ENCODE measurements around the gene NWD2. TPM values are rescaled to one million over a fixed set of nuclear protein-coding genes. Genes with fewer than 3 reads are reported as not detected.
"Not testable (repeated sequence)": the region's sequence is repeated elsewhere in the genome, so short reads cannot be mapped to it uniquely, and the experiment has no call there.

Gene NWD2
- polyA plus RNA-seq, 3 donors from 2014 or later, result not detected

DNA sequence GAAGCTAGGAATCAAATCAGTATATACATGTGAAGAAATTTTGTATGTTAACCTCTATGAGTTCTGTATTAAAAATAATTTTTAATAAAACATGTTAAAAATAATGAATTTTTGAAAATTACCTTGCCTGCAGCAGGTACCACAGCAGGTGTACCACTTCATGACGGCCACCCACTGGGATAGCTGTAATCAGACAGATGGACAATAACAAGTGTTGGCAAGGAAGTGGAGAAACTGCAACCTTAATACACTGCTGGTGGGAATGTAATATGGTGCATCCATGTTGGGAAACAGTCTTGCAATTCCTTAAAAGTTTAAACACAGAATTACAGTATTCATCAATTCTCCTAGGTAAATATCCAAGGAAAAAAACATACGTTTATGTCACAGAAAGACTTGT is 232.1 kb downstream of the NWD2 start:
- Mint-ChIP-seq H3K27ac (no peak overlapping the region), H3K4me3 (no peak overlapping the region), H3K27me3 (ENCODE audit: low read depth in 3 of 3) (peaks cover 5 to 11% (median 7%) of the 10 kb centered on the region in 3 donors)

DNA sequence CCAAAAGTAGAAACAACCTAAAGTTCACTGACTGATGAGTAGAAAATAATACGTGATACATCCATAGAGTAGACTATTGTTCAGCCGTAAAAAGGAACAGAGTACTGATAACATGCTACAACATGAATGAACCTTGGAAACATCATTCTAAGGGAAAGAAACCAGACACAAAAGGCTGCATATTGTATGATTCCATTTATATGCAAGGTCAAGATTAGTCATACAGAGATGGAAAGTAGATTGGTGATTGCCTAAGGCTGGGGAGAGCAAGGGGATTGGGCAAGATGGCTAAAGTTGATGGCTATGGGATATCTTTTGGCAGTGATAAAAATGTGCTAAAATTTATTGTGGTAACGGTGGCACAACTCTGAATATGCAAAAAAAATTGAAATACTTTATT is 232.6 kb downstream of the NWD2 start:
- peaks cover 0 to 10% (median 0%) of the 10 kb centered on the region in 6 donors for H3K9me3 Mint-ChIP-seq
- H3K4me1 Mint-ChIP-seq, result no peaks in the 10 kb centered on the region
- no peak for DNase-seq
- H3K27ac Mint-ChIP-seq, result no peak overlapping the region
- no peak overlapping the region for H3K4me3 Mint-ChIP-seq
- H3K36me3 Mint-ChIP-seq, result no peaks in the 10 kb centered on the region
- H3K27me3 Mint-ChIP-seq (ENCODE audit: low read depth in 3 of 3), result peaks cover 5 to 11% (median 7%) of the 10 kb centered on the region in 3 donors

More for the DNA sequence above, 232.1 kb downstream of the NWD2 start:
- Mint-ChIP-seq H3K4me1 (no peaks in the 10 kb centered on the region), H3K36me3 (no peaks in the 10 kb centered on the region), H3K9me3 (peaks cover 0 to 14% (median 0%) of the 10 kb centered on the region in 6 donors)
- DNase-seq, result no peak

DNA sequence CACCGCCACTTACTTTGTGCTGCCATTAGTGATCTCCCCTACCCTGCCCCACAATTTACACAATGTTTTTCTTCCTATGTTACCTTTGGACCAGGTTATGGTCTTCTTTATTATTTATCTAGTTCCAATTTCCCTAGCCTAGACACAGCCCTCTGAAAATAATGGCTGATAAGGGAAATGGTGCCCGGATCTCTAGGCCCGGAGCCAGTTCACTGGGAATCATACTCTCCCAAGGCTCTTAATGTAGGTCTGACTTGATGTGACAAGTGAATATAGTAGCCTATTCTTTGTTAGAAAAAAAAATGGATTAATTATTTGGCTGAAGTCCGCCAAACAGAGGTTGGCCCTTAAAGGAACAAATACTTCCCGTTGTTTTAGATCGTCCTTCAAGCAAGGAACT is 233.6 kb downstream of the NWD2 start:
- Mint-ChIP-seq H3K4me3 (no peak overlapping the region), H3K9me3 (peaks cover 0 to 10% (median 0%) of the 10 kb centered on the region in 6 donors), H3K27me3 (ENCODE audit: low read depth in 3 of 3) (peaks cover 5 to 11% (median 7%) of the 10 kb centered on the region in 3 donors), H3K4me1 (no peaks in the 10 kb centered on the region), H3K27ac (no peak overlapping the region), H3K36me3 (no peaks in the 10 kb centered on the region)
- DNase-seq, result no peak

DNA sequence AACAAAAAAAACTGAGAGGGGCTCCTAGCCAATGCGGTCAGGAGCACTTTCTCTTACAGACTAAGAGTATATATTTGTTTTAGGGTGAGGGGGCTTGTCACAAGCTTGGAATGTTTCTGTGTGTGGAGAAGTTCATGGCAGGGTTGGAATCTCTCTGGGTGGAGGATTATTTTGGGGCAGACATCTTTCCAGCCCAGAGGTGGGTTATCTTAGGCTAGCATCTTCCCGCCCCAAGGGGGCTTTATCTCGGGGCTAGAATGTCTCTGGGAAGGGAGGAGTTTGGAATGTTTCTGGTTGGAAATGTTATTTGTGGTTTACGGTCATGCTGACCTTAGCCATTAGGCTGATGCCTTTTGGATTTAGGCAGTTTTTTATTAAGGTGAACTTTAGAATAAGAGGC is 236.0 kb downstream of the NWD2 start:
- Mint-ChIP-seq H3K9me3 (peaks cover 0 to 10% (median 0%) of the 10 kb centered on the region in 6 donors), H3K36me3 (no peaks in the 10 kb centered on the region), H3K4me1 (no peaks in the 10 kb centered on the region), H3K27me3 (ENCODE audit: low read depth in 3 of 3) (peaks cover 3 to 11% (median 7%) of the 10 kb centered on the region in 3 donors), H3K27ac (no peak overlapping the region), H3K4me3 (no peak overlapping the region)
- DNase-seq, result no peak

DNA sequence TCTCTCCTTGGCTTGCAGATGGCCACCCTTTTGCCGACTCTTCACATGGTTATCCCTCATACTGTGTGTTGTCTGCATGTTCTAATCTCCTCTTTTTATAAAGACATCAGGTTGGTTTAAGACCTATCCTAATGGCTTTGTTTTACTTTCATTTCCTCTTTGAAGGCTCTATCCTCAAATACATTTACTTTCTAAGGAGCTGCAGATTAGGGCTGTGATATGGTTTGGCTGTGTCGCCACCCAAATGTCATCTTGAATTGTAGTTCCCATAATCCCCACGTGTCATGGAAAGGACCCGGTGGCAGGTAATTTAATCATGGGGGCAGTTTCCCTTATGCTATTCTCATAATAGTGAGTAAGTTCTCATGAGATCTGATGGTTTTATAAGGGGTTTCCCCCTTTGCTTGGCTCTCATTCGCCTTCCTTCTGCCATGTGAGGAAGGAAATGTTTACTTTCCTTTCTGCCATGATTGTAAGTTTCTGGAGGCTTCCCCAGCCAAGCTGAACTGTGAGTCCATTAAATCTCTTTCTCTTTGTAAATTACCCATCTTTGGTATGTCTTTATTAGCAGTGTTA is 237.1 kb downstream of the NWD2 start:
- DNase-seq, result no peak
- H3K36me3 Mint-ChIP-seq, result no peaks in the 10 kb centered on the region
- H3K27ac Mint-ChIP-seq, result no peak overlapping the region
- H3K27me3 Mint-ChIP-seq (ENCODE audit: low read depth in 3 of 3), result peaks cover 3 to 11% (median 10%) of the 10 kb centered on the region in 3 donors
- H3K4me3 Mint-ChIP-seq, result no peak overlapping the region
- H3K4me1 Mint-ChIP-seq, result no peaks in the 10 kb centered on the region
- H3K9me3 Mint-ChIP-seq, result peaks cover 0 to 10% (median 0%) of the 10 kb centered on the region in 6 donors

DNA sequence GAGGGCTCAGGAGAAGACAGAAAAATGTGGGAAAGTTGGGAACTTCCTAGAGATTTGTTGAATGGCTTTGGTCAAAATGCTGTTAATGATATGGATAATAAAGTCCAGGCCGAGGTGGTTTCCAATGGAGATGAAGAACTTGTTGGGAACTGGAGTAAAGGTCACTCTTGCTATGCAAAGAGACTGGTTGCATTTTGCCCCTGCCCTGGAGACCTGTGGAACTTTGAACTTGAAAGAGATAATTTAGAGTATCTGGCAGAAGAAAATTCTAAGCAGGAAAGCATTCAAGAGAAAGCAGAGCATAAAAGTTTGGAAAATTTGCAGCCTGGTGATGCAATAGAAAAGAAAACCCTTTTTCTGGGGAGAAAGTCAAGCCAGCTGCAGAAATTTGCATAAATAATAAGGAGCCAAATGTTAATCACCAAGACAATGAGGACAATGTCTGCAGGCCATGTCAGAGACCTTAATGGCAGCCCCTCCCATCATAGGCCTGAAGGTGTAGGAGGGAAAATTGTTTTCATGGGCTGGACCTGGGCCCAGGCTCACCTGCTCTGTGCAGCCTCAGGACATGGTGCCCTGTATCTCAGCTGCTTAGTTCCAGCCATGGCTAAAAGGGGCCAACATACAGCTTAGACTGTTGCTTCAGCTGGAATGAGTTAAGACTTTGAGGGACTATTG is 237.8 kb downstream of the NWD2 start:
- no peaks in the 10 kb centered on the region for H3K36me3 Mint-ChIP-seq
- H3K4me1 Mint-ChIP-seq, result no peaks in the 10 kb centered on the region

DNA sequence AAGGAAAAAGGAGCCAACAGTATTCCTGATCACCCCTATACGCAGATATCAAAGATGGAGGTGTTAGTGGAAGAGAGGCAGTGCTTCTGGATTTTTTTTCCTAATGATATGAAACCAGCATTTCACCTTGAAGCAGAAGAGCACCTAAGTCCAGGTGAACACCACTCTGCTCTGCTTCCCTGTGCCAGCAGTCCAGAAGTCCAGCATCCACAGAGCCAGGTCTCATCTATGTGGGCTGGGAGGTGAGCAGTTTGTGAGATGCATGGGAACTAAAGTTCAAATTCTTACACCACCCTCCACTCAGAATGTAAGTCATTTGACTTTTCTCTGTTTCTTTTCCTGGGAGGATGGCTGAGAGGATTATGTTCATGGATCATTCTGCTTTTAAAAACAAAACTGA is 239.1 kb downstream of the NWD2 start:
- no peak for DNase-seq
- H3K9me3 Mint-ChIP-seq, result peaks cover 0 to 6% (median 0%) of the 10 kb centered on the region in 6 donors
- no peak overlapping the region for H3K4me3 Mint-ChIP-seq
- H3K4me1 Mint-ChIP-seq, result no peaks in the 10 kb centered on the region
- no peaks in the 10 kb centered on the region for H3K36me3 Mint-ChIP-seq
- H3K27ac Mint-ChIP-seq, result no peak overlapping the region
- H3K27me3 Mint-ChIP-seq (ENCODE audit: low read depth in 3 of 3), result peaks cover 3 to 11% (median 10%) of the 10 kb centered on the region in 3 donors

More for the DNA sequence above, 237.8 kb downstream of the NWD2 start:
- peaks cover 3 to 11% (median 10%) of the 10 kb centered on the region in 3 donors for H3K27me3 Mint-ChIP-seq (ENCODE audit: low read depth in 3 of 3)
- H3K27ac Mint-ChIP-seq, result no peak overlapping the region
- peaks cover 0 to 8% (median 0%) of the 10 kb centered on the region in 6 donors for H3K9me3 Mint-ChIP-seq
- no peak for DNase-seq
- H3K4me3 Mint-ChIP-seq, result no peak overlapping the region

DNA sequence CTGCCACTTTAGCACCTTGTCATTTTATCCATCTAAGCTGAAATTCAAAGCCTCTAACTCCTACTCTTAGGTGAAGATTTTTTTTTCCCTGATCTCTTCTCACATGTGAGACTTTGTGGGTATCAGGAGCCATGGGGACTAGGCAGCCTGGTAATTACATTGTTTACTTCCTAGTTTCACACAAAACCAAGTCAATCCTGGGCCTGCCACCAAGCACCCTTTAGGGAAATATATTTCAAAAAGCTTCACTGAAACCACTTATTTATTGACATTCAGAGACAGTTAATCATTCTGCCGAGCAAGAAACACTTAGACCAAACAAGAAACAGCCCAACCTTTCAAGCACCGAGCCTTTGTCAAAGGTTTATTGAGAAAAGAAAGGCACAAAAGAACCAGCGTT is 241.6 kb downstream of the NWD2 start:
- DNase-seq, result no peak
- H3K4me3 Mint-ChIP-seq, result no peak overlapping the region
- peaks cover 0 to 5% (median 0%) of the 10 kb centered on the region in 6 donors for H3K9me3 Mint-ChIP-seq
- no peak overlapping the region for H3K27ac Mint-ChIP-seq
- H3K27me3 Mint-ChIP-seq (ENCODE audit: low read depth in 3 of 3), result peaks cover 0 to 5% (median 4%) of the 10 kb centered on the region in 3 donors
- H3K36me3 Mint-ChIP-seq, result no peaks in the 10 kb centered on the region
- H3K4me1 Mint-ChIP-seq, result no peaks in the 10 kb centered on the region

DNA sequence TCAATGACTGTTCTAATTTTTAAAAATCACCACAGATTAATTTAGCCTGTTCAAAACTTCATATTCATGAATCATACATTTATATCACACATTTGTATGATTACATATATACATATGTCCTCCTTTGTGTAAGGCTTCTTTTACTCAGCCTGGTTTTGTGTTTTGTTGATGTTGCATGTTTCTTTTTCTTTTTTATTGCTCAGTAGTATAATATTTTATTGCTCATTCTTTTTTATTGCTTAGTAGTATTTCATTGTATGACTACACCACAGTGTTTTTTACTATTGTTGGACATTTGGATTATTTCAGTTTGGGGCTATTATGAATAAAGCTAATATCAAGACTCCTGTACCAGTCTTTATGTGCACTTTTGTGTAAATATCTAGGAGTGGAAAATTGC is 243.1 kb downstream of the NWD2 start:
- DNase-seq, result no peak
- Mint-ChIP-seq H3K9me3 (peaks cover 0 to 5% (median 0%) of the 10 kb centered on the region in 6 donors), H3K4me1 (no peaks in the 10 kb centered on the region), H3K27me3 (ENCODE audit: low read depth in 3 of 3) (peaks cover 0 to 5% (median 4%) of the 10 kb centered on the region in 3 donors), H3K27ac (no peak overlapping the region), H3K4me3 (no peak overlapping the region), H3K36me3 (no peaks in the 10 kb centered on the region)

DNA sequence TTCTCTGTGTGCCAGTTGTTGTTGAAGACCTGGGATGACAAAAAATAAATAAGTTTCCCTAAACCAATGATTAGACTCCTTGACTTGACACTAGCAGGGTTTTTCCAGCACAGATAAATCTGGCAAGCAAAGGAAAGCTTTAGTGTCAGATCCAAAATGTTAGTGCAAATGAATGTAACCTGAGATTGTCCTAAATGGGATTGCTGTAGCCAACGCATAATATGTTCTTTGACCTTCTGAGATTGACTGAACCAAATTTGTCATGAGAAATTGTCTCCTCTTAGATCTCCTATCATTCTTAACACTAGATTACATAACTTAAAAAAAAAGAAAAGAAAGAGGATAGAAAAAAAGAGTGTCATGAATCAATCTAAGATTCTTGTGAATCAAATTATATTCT is 245.2 kb downstream of the NWD2 start:
- no peak overlapping the region for H3K27ac Mint-ChIP-seq
- H3K4me3 Mint-ChIP-seq, result no peak overlapping the region
- H3K4me1 Mint-ChIP-seq, result no peaks in the 10 kb centered on the region
- H3K36me3 Mint-ChIP-seq, result no peaks in the 10 kb centered on the region
- H3K9me3 Mint-ChIP-seq, result peaks cover 0 to 5% (median 0%) of the 10 kb centered on the region in 6 donors
- peaks cover 0 to 6% (median 3%) of the 10 kb centered on the region in 3 donors for H3K27me3 Mint-ChIP-seq (ENCODE audit: low read depth in 3 of 3)
- DNase-seq, result no peak

DNA sequence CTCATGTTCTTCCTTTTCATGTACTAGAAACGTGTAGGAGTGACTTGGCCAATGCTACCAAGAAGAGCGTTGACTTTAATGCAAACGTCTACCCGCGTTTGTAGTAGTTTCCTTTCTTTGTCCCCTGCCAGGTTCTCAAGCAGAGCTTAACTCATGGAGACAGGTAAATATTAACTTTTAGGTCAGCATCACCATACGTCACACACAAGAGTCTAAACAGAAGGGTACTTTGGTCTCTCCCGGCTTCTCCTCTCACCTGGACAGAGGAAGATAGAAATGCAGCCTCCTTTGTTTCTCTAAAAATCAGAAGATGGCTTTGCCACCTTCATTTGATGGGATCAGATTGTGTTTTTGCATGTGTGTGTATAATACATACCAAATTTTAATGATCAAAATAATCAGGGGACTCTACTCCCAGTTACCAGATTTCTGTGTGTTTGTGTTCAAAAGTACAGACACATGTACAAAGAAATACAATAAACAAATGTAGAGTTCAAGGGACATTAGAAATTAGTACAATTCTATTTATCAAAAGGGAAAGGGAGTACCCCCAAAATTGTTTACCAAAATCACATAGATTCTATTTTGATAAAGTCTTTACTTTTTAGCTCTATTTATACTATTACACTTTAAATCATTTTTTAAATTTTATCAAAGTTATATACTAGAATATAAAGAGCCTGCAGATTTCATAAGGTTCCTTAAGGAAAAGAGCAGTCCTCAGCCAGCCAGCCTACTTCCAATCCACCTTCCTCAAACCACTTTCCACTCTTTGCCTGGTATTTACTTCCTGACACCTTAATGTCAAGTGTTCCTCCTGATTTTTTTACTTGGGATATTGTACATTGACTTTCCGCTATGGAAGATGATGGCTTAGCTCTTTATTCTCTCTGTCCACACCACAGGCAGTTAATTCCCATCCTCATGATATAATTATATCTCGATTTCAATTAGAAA is 246.1 kb downstream of the NWD2 start:
- peaks cover 0 to 12% (median under 1%) of the 10 kb centered on the region in 6 donors for H3K9me3 Mint-ChIP-seq
- no peak for DNase-seq
- no peak overlapping the region for H3K27ac Mint-ChIP-seq
- H3K36me3 Mint-ChIP-seq, result no peaks in the 10 kb centered on the region
- no peak overlapping the region for H3K4me3 Mint-ChIP-seq
- H3K27me3 Mint-ChIP-seq (ENCODE audit: low read depth in 3 of 3), result peaks cover 2 to 6% (median 3%) of the 10 kb centered on the region in 3 donors
- H3K4me1 Mint-ChIP-seq, result no peaks in the 10 kb centered on the region

DNA sequence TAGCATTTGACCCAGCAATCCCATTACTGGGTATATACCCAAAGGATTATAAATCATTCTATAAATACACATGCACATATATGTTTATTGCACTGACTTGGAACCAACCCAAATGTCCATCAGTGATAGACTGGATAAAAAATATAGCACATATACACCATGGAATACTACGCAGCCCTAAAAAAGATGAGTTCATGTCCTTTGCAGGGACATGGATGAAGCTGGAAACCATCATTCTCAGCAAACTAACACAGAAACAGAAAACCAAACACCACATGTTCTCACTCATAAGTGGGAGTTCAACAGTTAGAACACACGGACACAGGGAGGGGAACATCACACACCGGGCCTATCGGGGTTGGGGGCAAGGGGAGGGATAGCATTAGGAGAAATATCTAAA is 250.8 kb downstream of the NWD2 start:
- peaks cover 7 to 25% (median 11%) of the 10 kb centered on the region in 6 donors for H3K9me3 Mint-ChIP-seq

More for the DNA sequence above, 250.8 kb downstream of the NWD2 start:
- DNase-seq; H3K4me1 Mint-ChIP-seq; H3K4me3 Mint-ChIP-seq; H3K36me3 Mint-ChIP-seq; H3K27ac Mint-ChIP-seq; H3K27me3 Mint-ChIP-seq (ENCODE audit: low read depth in 3 of 3): not testable (repeated sequence)

Measured in immature natural killer cell (primary cell).